AML-193 (cell line): ENCODE measurements around the gene MSH6.

Experiments used
- DNase-seq, 2 experiments: peaks; one replicate each; lab custom pipeline; 2025; lab: John Stamatoyannopoulos, UW

MSH6 gene

GRCh38 chr2:47782671-47783485 lies at the start of gene MSH6:
TSS of gene MSH6 (plus strand) at chr2:47783145. CDS start at chr2:47783234, 89 bp downstream.
- DNase-seq, result peak; percentile 81 to 84

- DNase-seq, result no peak
Measured at GRCh38 chr2:47735136-47735869, 47.6 kb upstream of the MSH6 start.

- DNase-seq, result no peak
Measured at GRCh38 chr2:47735912-47736311, 47.0 kb upstream of the MSH6 start.

- DNase-seq, result no peak
Measured at GRCh38 chr2:47737191-47737975, 45.6 kb upstream of the MSH6 start.

GRCh38 chr2:47738331-47738730 lies 44.6 kb upstream of the MSH6 start:
- no peak for DNase-seq

GRCh38 chr2:47741101-47741500 lies 41.8 kb upstream of the MSH6 start:
- DNase-seq, result no peak

- no peak for DNase-seq
Measured at GRCh38 chr2:47741637-47742036, 41.3 kb upstream of the MSH6 start.

GRCh38 chr2:47744074-47744473 lies 38.9 kb upstream of the MSH6 start:
- no peak for DNase-seq

- no peak for DNase-seq
Measured at GRCh38 chr2:47747878-47748277, 35.1 kb upstream of the MSH6 start.

GRCh38 chr2:47751856-47752414 lies 31.0 kb upstream of the MSH6 start:
- DNase-seq, result no peak

GRCh38 chr2:47767497-47767844 lies 15.5 kb upstream of the MSH6 start:
- DNase-seq, result no peak

GRCh38 chr2:47767880-47768609 lies 14.9 kb upstream of the MSH6 start:
- DNase-seq, result peak; percentile 8 to 22

GRCh38 chr2:47769318-47769717 lies 13.6 kb upstream of the MSH6 start:
- DNase-seq, result no peak

- DNase-seq, result no peak
Measured at GRCh38 chr2:47771211-47771610, 11.7 kb upstream of the MSH6 start.

GRCh38 chr2:47772343-47772742 lies 10.6 kb upstream of the MSH6 start:
- DNase-seq, result no peak

GRCh38 chr2:47774567-47774966 lies 8.4 kb upstream of the MSH6 start:
- no peak for DNase-seq

- no peak for DNase-seq
Measured at GRCh38 chr2:47777277-47777937, 5.5 kb upstream of the MSH6 start.

GRCh38 chr2:47778698-47779425 lies 4.1 kb upstream of the MSH6 start:
- DNase-seq, result no peak

GRCh38 chr2:47779426-47779790 lies 3.5 kb upstream of the MSH6 start:
- DNase-seq, result no peak

GRCh38 chr2:47782381-47782670 lies 619 bp upstream of the MSH6 start:
- DNase-seq, result no peak
